ENCODE results near the gene CDC42EP4. TPM values are rescaled to one million over a fixed set of nuclear protein-coding genes. Genes with fewer than 3 reads are reported as not detected.

The CDC42EP4 gene
- total and polyA plus RNA-seq, 2 experiments from 2014 or later = 4.4 to 19.9 TPM

GRCh38 chr17:73283841-73284282 is 27.9 kb downstream of the CDC42EP4 start:
- Mint-ChIP-seq H3K9me3 (no peaks in the 10 kb centered on the region), H3K27ac (peak overlapping the region; percentile 83), H3K4me1 (peaks cover 35% of the 10 kb centered on the region), H3K4me3 (no peak overlapping the region; the same call in 2 of the 3 replicates), H3K27me3 (ENCODE audit: insufficient read depth, low read depth, poor library complexity) (peaks cover 17% of the 10 kb centered on the region), H3K36me3 (ENCODE audit: low read depth) (no peaks in the 10 kb centered on the region; the same call in 2 of the 3 replicates)
- TF ChIP-seq JUNB (IDR thresholded peaks at IDR 0.05; ENCODE audit: unreplicated experiment) (no peak), STAT1 (IDR thresholded peaks at IDR 0.05; ENCODE audit: unreplicated experiment) (no peak), EZH2 (IDR thresholded peaks at IDR 0.05; ENCODE audit: low read depth, unreplicated experiment) (no peak), ETS1 (IDR thresholded peaks at IDR 0.05) (no peak)
- H2AFZ ChIP-seq = no peak overlapping the region
- no peaks in the 10 kb centered on the region for H3K36me3 ChIP-seq (ENCODE audit: insufficient read depth)
- H3K4me3 ChIP-seq = no peak overlapping the region
- DNase-seq (ENCODE audit: low spot score) (peak; percentile 88), ATAC-seq (peak; percentile 93)
- no peaks in the 10 kb centered on the region for H3K9me2 ChIP-seq (ENCODE audit: insufficient read depth)
- no peaks in the 10 kb centered on the region for H3K27me3 ChIP-seq (ENCODE audit: insufficient read depth)
- H3F3A ChIP-seq (replicated peaks; ENCODE audit: low read depth) = no peaks in the 10 kb centered on the region
- peaks cover 17% of the 10 kb centered on the region for H3K4me1 ChIP-seq (ENCODE audit: insufficient read depth)
- H3K4me2 ChIP-seq = 0 out of 2 replicates have a peak overlapping the region, but pooled peaks have one; percentile 44
- H3K27ac ChIP-seq (ENCODE audit: low read depth) = no peak overlapping the region
- no peaks in the 10 kb centered on the region for H4K20me1 ChIP-seq (replicated peaks; ENCODE audit: insufficient read depth)
- H3K79me2 ChIP-seq (replicated peaks; ENCODE audit: insufficient read depth) = no peaks in the 10 kb centered on the region

GRCh38 chr17:73283250-73283649 is 28.6 kb downstream of the CDC42EP4 start:
- peaks cover 17% of the 10 kb centered on the region for H3K4me1 ChIP-seq (ENCODE audit: insufficient read depth)
- no peak for TF ChIP-seq JUNB (IDR thresholded peaks at IDR 0.05; ENCODE audit: unreplicated experiment)
- TF ChIP-seq POLR2AphosphoS5 (IDR thresholded peaks at IDR 0.05; ENCODE audit: low read depth) = no peak
- TF ChIP-seq ETS1 (IDR thresholded peaks at IDR 0.05) = no peak
- TF ChIP-seq ZNF331 (CRISPR knock-in tag; IDR thresholded peaks at IDR 0.05; ENCODE audit: low read depth) = no peak
- TF ChIP-seq ZNF114 (CRISPR knock-in tag; IDR thresholded peaks at IDR 0.05) = no peak
- no peak for TF ChIP-seq REST (IDR thresholded peaks at IDR 0.05; ENCODE audit: unreplicated experiment)
- no peak for TF ChIP-seq ZNF462 (CRISPR knock-in tag; IDR thresholded peaks at IDR 0.05)
- no peak for TF ChIP-seq EZH2 (IDR thresholded peaks at IDR 0.05; ENCODE audit: low read depth, unreplicated experiment)

More at GRCh38 chr17:73283250-73283649, 28.6 kb downstream of the CDC42EP4 start:
- Mint-ChIP-seq H3K4me3 (no peak overlapping the region), H3K27ac (no peak overlapping the region), H3K9me3 (no peaks in the 10 kb centered on the region), H3K36me3 (ENCODE audit: low read depth) (no peaks in the 10 kb centered on the region; the same call in 2 of the 3 replicates), H3K27me3 (ENCODE audit: insufficient read depth, low read depth, poor library complexity) (peaks cover 17% of the 10 kb centered on the region), H3K4me1 (peaks cover 36% of the 10 kb centered on the region)
- no peaks in the 10 kb centered on the region for H3K79me2 ChIP-seq (replicated peaks; ENCODE audit: insufficient read depth)
- no peaks in the 10 kb centered on the region for H3F3A ChIP-seq (replicated peaks; ENCODE audit: low read depth)
- DNase-seq (ENCODE audit: low spot score) = no peak
- H4K20me1 ChIP-seq (replicated peaks; ENCODE audit: insufficient read depth) = no peaks in the 10 kb centered on the region
- ATAC-seq = no peak
- H3K9me2 ChIP-seq (ENCODE audit: insufficient read depth) = no peaks in the 10 kb centered on the region
- no peaks in the 10 kb centered on the region for H3K36me3 ChIP-seq (ENCODE audit: insufficient read depth)
- H2AFZ ChIP-seq = no peak overlapping the region
- 0 out of 2 replicates have a peak overlapping the region, but pooled peaks have one; percentile 44 for H3K4me2 ChIP-seq
- no peak overlapping the region for H3K27ac ChIP-seq (ENCODE audit: low read depth)
- no peaks in the 10 kb centered on the region for H3K27me3 ChIP-seq (ENCODE audit: insufficient read depth)
- no peak overlapping the region for H3K4me3 ChIP-seq
